ENCODE data around the gene PPFIBP2. TPM values are rescaled to one million over a fixed set of nuclear protein-coding genes. Genes with fewer than 3 reads are reported as not detected.

The PPFIBP2 gene
- total RNA-seq, 1 experiment from 2014 or later: 5.7 TPM

- Histone ChIP-seq H3K4me1 (ENCODE audit: control insufficient read depth in 1 of 2, insufficient read depth in 2 of 2, low read length in 2 of 2) (no peaks in the 10 kb centered on the region), H2AFZ (ENCODE audit: low read depth, low read length, poor library complexity, severe bottlenecking) (no peak overlapping the region), H3K79me2 (ENCODE audit: insufficient read depth, low read length) (no peaks in the 10 kb centered on the region), H3K4me2 (ENCODE audit: low read length) (no peak overlapping the region), H3K36me3 (ENCODE audit: control insufficient read depth in 1 of 2, insufficient read depth in 2 of 2, low read length in 2 of 2) (no peaks in the 10 kb centered on the region), H3K9ac (ENCODE audit: low read length) (no peak overlapping the region), H4K20me1 (ENCODE audit: insufficient read depth) (no peaks in the 10 kb centered on the region), H3K27me3 (ENCODE audit: insufficient read depth, low read length) (no peaks in the 10 kb centered on the region), H3K4me3 (replicated peaks in 1 of 2; ENCODE audit: low read depth in 1 of 2, low read length in 2 of 2) (no peak overlapping the region), H3K9me2 (ENCODE audit: insufficient read depth) (no peaks in the 10 kb centered on the region), H3K9me3 (ENCODE audit: control insufficient read depth in 1 of 2, insufficient read depth in 1 of 2, low read depth in 1 of 2, low read length in 2 of 2) (no peaks in the 10 kb centered on the region), H3K27ac (ENCODE audit: low read depth, low read length) (no peak overlapping the region)
- BruUV-seq (replicated peaks): no TSS peak
- ATAC-seq (no peak), DNase-seq (ENCODE audit: low read depth, low spot score) (no peak)
- ChIA-PET RAD21 (ENCODE audit: low non-redundant PET in 1 of 2, low total read pairs in 2 of 2, uncharacterized antibody in 2 of 2, unreplicated experiment in 2 of 2) (no interaction called here), CTCF (no interaction called here), POLR2A (no interaction called here)
- intact Hi-C loops (cut with micrococcal nuclease): no loop called here
- TF ChIP-seq CTCF (IDR thresholded peaks at IDR 0.05 in 2 of 3, conservative IDR thresholded peaks at IDR 0.05 in 1 of 3; ENCODE audit: borderline replicate concordance in 1 of 3, insufficient read depth in 1 of 3, low read depth in 2 of 3, low read length in 2 of 3): no peak
- no peak for TF ChIP-seq ZBTB33 (IDR thresholded peaks at IDR 0.05; ENCODE audit: extremely low read depth, insufficient replicate concordance, low read length)
- TF ChIP-seq ELF1 (IDR thresholded peaks at IDR 0.05; ENCODE audit: borderline replicate concordance, low read depth): no peak
- TF ChIP-seq JUND (IDR thresholded peaks at IDR 0.05): no peak
- TF ChIP-seq CEBPB (IDR thresholded peaks at IDR 0.05; ENCODE audit: low read depth): no peak
- TF ChIP-seq REST (IDR thresholded peaks at IDR 0.05; ENCODE audit: low read depth): no peak
- TF ChIP-seq MAX (IDR thresholded peaks at IDR 0.05): no peak
- no peak for TF ChIP-seq EZH2 (IDR thresholded peaks at IDR 0.05)
- TF ChIP-seq POLR2A (IDR thresholded peaks at IDR 0.05; ENCODE audit: borderline replicate concordance, extremely low read depth, insufficient read depth, insufficient read length): no peak
- TF ChIP-seq EZH2phosphoT487 (IDR thresholded peaks at IDR 0.05; ENCODE audit: borderline replicate concordance): no peak
- no peak for TF ChIP-seq CBX3 (IDR thresholded peaks at IDR 0.05; ENCODE audit: low read depth)
- no peak for TF ChIP-seq FOSL1 (IDR thresholded peaks at IDR 0.05; ENCODE audit: low read depth)
- no peak for TF ChIP-seq ATF3 (IDR thresholded peaks at IDR 0.05)
- TF ChIP-seq EGR1 (IDR thresholded peaks at IDR 0.05; ENCODE audit: low read depth): no peak
These were observed 116.2 kb downstream of the PPFIBP2 start for GRCh38 chr11:7630002-7630401.

Data from HCT116 (cell line).